Activated CD4-positive, alpha-beta memory T cell treated with anti-CD3 and anti-CD28 coated beads, Interleukin-2, amount 10 ng/mL, durations not matched to agents 7 days and 5 days (primary cell): ENCODE data around the gene TOM1L2. TPM values are rescaled to one million over a fixed set of nuclear protein-coding genes. Genes with fewer than 3 reads are reported as not detected.
A peak's percentile ranks its signal among the peaks of the same experiment; 100 is the strongest.
"Not testable (repeated sequence)": the region's sequence is repeated elsewhere in the genome, so short reads cannot be mapped to it uniquely, and the experiment has no call there.

Source experiments
- CTCF ChIA-PET: fragments of 350-600 bp; sonication (Branson Sonifier 250); formaldehyde crosslinking; loops from one replicate; lab custom pipeline; 2021; ENCODE audit warnings: antibody characterized with exemption, inconsistent platforms; lab: Charles Lee
- POLR2A ChIA-PET: fragments of 350-600 bp; sonication (Branson Sonifier 250); formaldehyde crosslinking; loops from one replicate; lab custom pipeline; 2021; ENCODE audit warnings: antibody characterized with exemption; lab: Charles Lee
- DNase-seq: peaks from one replicate; pipeline ENCODE4 v3.0.0-alpha.2; 2020
- H3K27ac Mint-ChIP-seq: one replicate; pipeline ENCODE4 v1.8.0; 2021; ENCODE audit warnings: mild to moderate bottlenecking, mixed read lengths
- H3K27me3 Mint-ChIP-seq: one replicate; pipeline ENCODE4 v1.8.0; 2021; ENCODE audit warnings: mixed read lengths
- H3K36me3 Mint-ChIP-seq: one replicate; pipeline ENCODE4 v1.8.0; 2021; ENCODE audit warnings: low read depth, mixed read lengths
- H3K4me1 Mint-ChIP-seq: one replicate; pipeline ENCODE4 v1.8.0; 2021; ENCODE audit warnings: mixed read lengths
- H3K4me3 Mint-ChIP-seq: one replicate; pipeline ENCODE4 v1.8.0; 2021; ENCODE audit warnings: mild to moderate bottlenecking, mixed read lengths
- H3K9me3 Mint-ChIP-seq: one replicate; pipeline ENCODE4 v1.8.0; 2021; ENCODE audit warnings: mixed read lengths
- total RNA-seq, 2 experiments: library from RNA; stranded (reverse); gene quantifications; one replicate each; pipeline ENCODE4 v1.2.3, GENCODE V29; 2021

Gene TOM1L2
- total RNA-seq, 2 experiments from 2014 or later, result 29.3 to 30.3 TPM

- DNase-seq, result no peak
- no peaks in the 10 kb centered on the region for H3K27me3 Mint-ChIP-seq
- H3K4me3 Mint-ChIP-seq, result no peak overlapping the region
- H3K36me3 Mint-ChIP-seq, result no peaks in the 10 kb centered on the region
- CTCF ChIA-PET, result interaction anchor here (0.7 to 1.3 kb wide), 2 partner anchors 34 to 244 kb away, joined by 3 read pairs; no protein-coding TSS in a partner anchor
- peaks cover 8% of the 10 kb centered on the region for H3K4me1 Mint-ChIP-seq
- POLR2A ChIA-PET, result no interaction called here
- no peak overlapping the region for H3K27ac Mint-ChIP-seq
- H3K9me3 Mint-ChIP-seq, result no peaks in the 10 kb centered on the region
These were observed 47.9 kb downstream of the TOM1L2 start for GRCh38 chr17:17924131-17924856.

GRCh38 chr17:17922070-17922614 is 50.1 kb downstream of the TOM1L2 start:
- no peaks in the 10 kb centered on the region for H3K36me3 Mint-ChIP-seq
- H3K27me3 Mint-ChIP-seq, result no peaks in the 10 kb centered on the region
- H3K4me3 Mint-ChIP-seq, result no peak overlapping the region
- peaks cover 9% of the 10 kb centered on the region for H3K4me1 Mint-ChIP-seq
- POLR2A ChIA-PET, result interaction anchor here (1.0 kb wide), 1 partner anchor 262 kb away, joined by 3 read pairs; the partner anchor contains the start of gene ALKBH5
- no peaks in the 10 kb centered on the region for H3K9me3 Mint-ChIP-seq
- CTCF ChIA-PET, result interaction anchor here (1.4 to 1.9 kb wide), 2 partner anchors 36 to 111 kb away, joined by 4 to 5 read pairs; no protein-coding TSS in a partner anchor
- H3K27ac Mint-ChIP-seq, result no peak overlapping the region
- no peak for DNase-seq

- Mint-ChIP-seq H3K9me3 (no peaks in the 10 kb centered on the region), H3K36me3 (no peaks in the 10 kb centered on the region), H3K4me1 (peaks cover 9% of the 10 kb centered on the region), H3K27ac (no peak overlapping the region), H3K4me3 (no peak overlapping the region), H3K27me3 (no peaks in the 10 kb centered on the region)
- POLR2A ChIA-PET, result interaction anchor here (1.0 kb wide), 1 partner anchor 263 kb away, joined by 3 read pairs; the partner anchor contains the start of gene ALKBH5
- CTCF ChIA-PET, result interaction anchor here (1.4 to 3.0 kb wide), 3 partner anchors 37 to 242 kb away, joined by 4 to 18 read pairs (median 5); partner anchors contain the start of gene RAI1
- no peak for DNase-seq
These were observed 50.8 kb downstream of the TOM1L2 start for GRCh38 chr17:17921192-17922069.

GRCh38 chr17:17919169-17920107 is 52.8 kb downstream of the TOM1L2 start:
- Mint-ChIP-seq H3K36me3 (no peaks in the 10 kb centered on the region), H3K27me3 (no peaks in the 10 kb centered on the region), H3K9me3 (no peaks in the 10 kb centered on the region), H3K27ac (no peak overlapping the region), H3K4me1 (peaks cover 11% of the 10 kb centered on the region), H3K4me3 (no peak overlapping the region)
- DNase-seq, result peak; percentile 70
- CTCF ChIA-PET, result interaction anchor here (0.6 to 3.0 kb wide), 35 partner anchors 9 to 422 kb away, joined by 3 to 18 read pairs (median 4); partner anchors contain the start of genes DRC3, RAI1 and TOM1L2
- POLR2A ChIA-PET, result interaction anchor here (1.0 to 1.8 kb wide), 2 partner anchors 28 to 53 kb away, joined by 3 to 5 read pairs; partner anchors contain the start of genes DRC3 and TOM1L2

GRCh38 chr17:17917394-17917793 is 54.8 kb downstream of the TOM1L2 start:
- Mint-ChIP-seq H3K36me3 (no peaks in the 10 kb centered on the region), H3K4me3 (no peak overlapping the region), H3K4me1 (peaks cover 20% of the 10 kb centered on the region), H3K9me3 (no peaks in the 10 kb centered on the region), H3K27me3 (no peaks in the 10 kb centered on the region), H3K27ac (no peak overlapping the region)
- POLR2A ChIA-PET, result interaction anchor here (0.6 kb wide), 1 partner anchor 1332 kb away, joined by 3 read pairs; no protein-coding TSS in a partner anchor
- no peak for DNase-seq
- CTCF ChIA-PET, result interaction anchor here (0.6 to 2.8 kb wide), 3 partner anchors 12 to 108 kb away, joined by 3 to 15 read pairs (median 5); no protein-coding TSS in a partner anchor

GRCh38 chr17:17915183-17915582 is 57.0 kb downstream of the TOM1L2 start:
- H3K36me3 Mint-ChIP-seq, result no peaks in the 10 kb centered on the region
- H3K27ac Mint-ChIP-seq, result no peak overlapping the region
- ChIA-PET CTCF (interaction anchor here (0.7 to 0.9 kb wide), 2 partner anchors 51 to 120 kb away, joined by 3 read pairs; no protein-coding TSS in a partner anchor), POLR2A (no interaction called here)
- no peaks in the 10 kb centered on the region for H3K27me3 Mint-ChIP-seq
- no peak overlapping the region for H3K4me3 Mint-ChIP-seq
- peaks cover 13% of the 10 kb centered on the region for H3K4me1 Mint-ChIP-seq
- no peak for DNase-seq
- H3K9me3 Mint-ChIP-seq, result no peaks in the 10 kb centered on the region

GRCh38 chr17:17913695-17914332 is 58.4 kb downstream of the TOM1L2 start:
- Mint-ChIP-seq H3K27me3 (no peaks in the 10 kb centered on the region), H3K4me1 (peaks cover 11% of the 10 kb centered on the region), H3K4me3 (no peak overlapping the region), H3K27ac (no peak overlapping the region), H3K9me3 (no peaks in the 10 kb centered on the region), H3K36me3 (no peaks in the 10 kb centered on the region)
- ChIA-PET CTCF (interaction anchor here (1.0 kb wide), 1 partner anchor 119 kb away, joined by 3 read pairs; no protein-coding TSS in a partner anchor), POLR2A (no interaction called here)
- DNase-seq, result peak; percentile 61

- H3K27me3 Mint-ChIP-seq, H3K27ac Mint-ChIP-seq, CTCF ChIA-PET, POLR2A ChIA-PET, H3K9me3 Mint-ChIP-seq, DNase-seq, H3K36me3 Mint-ChIP-seq, H3K4me3 Mint-ChIP-seq: not testable (repeated sequence)
- H3K4me1 Mint-ChIP-seq, result peaks cover 11% of the 10 kb centered on the region
These were observed 59.9 kb downstream of the TOM1L2 start for GRCh38 chr17:17912336-17912735.

- peaks cover 5% of the 10 kb centered on the region for H3K36me3 Mint-ChIP-seq
- no peak overlapping the region for H3K27ac Mint-ChIP-seq
- ChIA-PET POLR2A (no interaction called here), CTCF (interaction anchor here (1.3 kb wide), 1 partner anchor 8 kb away, joined by 4 read pairs; no protein-coding TSS in a partner anchor)
- H3K27me3 Mint-ChIP-seq, result no peaks in the 10 kb centered on the region
- no peak for DNase-seq
- H3K9me3 Mint-ChIP-seq, result no peaks in the 10 kb centered on the region
- peaks cover 11% of the 10 kb centered on the region for H3K4me1 Mint-ChIP-seq
- no peak overlapping the region for H3K4me3 Mint-ChIP-seq
These were observed 61.1 kb downstream of the TOM1L2 start for GRCh38 chr17:17911001-17911613.

GRCh38 chr17:17910060-17910459 is 62.1 kb downstream of the TOM1L2 start:
- POLR2A ChIA-PET, result no interaction called here
- DNase-seq, result no peak

GRCh38 chr17:17909078-17909477 is 63.1 kb downstream of the TOM1L2 start:
- ChIA-PET CTCF (interaction anchor here (1.7 kb wide), 1 partner anchor 10 kb away, joined by 4 read pairs; no protein-coding TSS in a partner anchor), POLR2A (interaction anchor here (1.0 kb wide), 1 partner anchor 64 kb away, joined by 3 read pairs; the partner anchor contains the start of gene DRC3)
- H3K27ac Mint-ChIP-seq, result no peak overlapping the region
- no peaks in the 10 kb centered on the region for H3K9me3 Mint-ChIP-seq
- peaks cover 5% of the 10 kb centered on the region for H3K4me1 Mint-ChIP-seq
- no peaks in the 10 kb centered on the region for H3K27me3 Mint-ChIP-seq
- H3K36me3 Mint-ChIP-seq, result peaks cover 5% of the 10 kb centered on the region
- no peak for DNase-seq
- H3K4me3 Mint-ChIP-seq, result no peak overlapping the region

More at GRCh38 chr17:17910060-17910459, 62.1 kb downstream of the TOM1L2 start:
- peaks cover 11% of the 10 kb centered on the region for H3K4me1 Mint-ChIP-seq
- no peaks in the 10 kb centered on the region for H3K27me3 Mint-ChIP-seq
- no peak overlapping the region for H3K27ac Mint-ChIP-seq
- no peak overlapping the region for H3K4me3 Mint-ChIP-seq
- H3K36me3 Mint-ChIP-seq, result peaks cover 5% of the 10 kb centered on the region
- H3K9me3 Mint-ChIP-seq, result no peaks in the 10 kb centered on the region
- CTCF ChIA-PET, result interaction anchor here (1.3 kb wide), 1 partner anchor 9 kb away, joined by 4 read pairs; no protein-coding TSS in a partner anchor
